NT2/D1 (cell line): ENCODE measurements around the gene SLC6A20.
A peak's percentile ranks its signal among the peaks of the same experiment; 100 is the strongest.

Source experiments
- DNase-seq: peaks from one replicate; pipeline ENCODE4 v3.0.0-alpha.2; 2011; ENCODE audit warnings: low read depth, low spot score
- H3K27me3 ChIP-seq: 2 replicates; pipeline ENCODE4 v1.6.0; 2011; ENCODE audit warnings: mild to moderate bottlenecking; ENCODE audit not compliant: insufficient read length, insufficient read depth
- H3K36me3 ChIP-seq: 2 replicates; pipeline ENCODE4 v1.6.1; 2011; ENCODE audit warnings: mild to moderate bottlenecking, low read length, mixed read lengths; ENCODE audit not compliant: insufficient read depth, insufficient read length
- H3K4me1 ChIP-seq: 2 replicates; pipeline ENCODE4 v1.5.1; 2011; ENCODE audit not compliant: insufficient read depth, insufficient read length
- H3K4me3 ChIP-seq: 2 replicates; pipeline ENCODE4 v1.5.1; 2011; ENCODE audit warnings: low read depth; ENCODE audit not compliant: insufficient read length
- H3K9ac ChIP-seq: 2 replicates; pipeline ENCODE4 v1.6.0; 2011; ENCODE audit warnings: low read depth; ENCODE audit not compliant: insufficient read length
- H3K9me3 ChIP-seq: 2 replicates; pipeline ENCODE4 v1.5.1; 2011; ENCODE audit warnings: mild to moderate bottlenecking, low read length; ENCODE audit not compliant: insufficient read depth
- SUZ12 ChIP-seq: IDR thresholded peaks from 2 replicates; pipeline ENCODE4 v1.6.1; 2011; ENCODE audit not compliant: insufficient read length, insufficient read depth; ENCODE audit errors: extremely low read depth
- YY1 ChIP-seq: IDR thresholded peaks from 2 replicates; pipeline ENCODE4 v1.6.1; 2011; ENCODE audit not compliant: insufficient read length, insufficient read depth
- ZNF274 ChIP-seq: IDR thresholded peaks from 2 replicates; pipeline ENCODE4 v1.6.1; 2011; ENCODE audit warnings: mild to moderate bottlenecking, low read depth, low read length

SLC6A20 gene

DNA sequence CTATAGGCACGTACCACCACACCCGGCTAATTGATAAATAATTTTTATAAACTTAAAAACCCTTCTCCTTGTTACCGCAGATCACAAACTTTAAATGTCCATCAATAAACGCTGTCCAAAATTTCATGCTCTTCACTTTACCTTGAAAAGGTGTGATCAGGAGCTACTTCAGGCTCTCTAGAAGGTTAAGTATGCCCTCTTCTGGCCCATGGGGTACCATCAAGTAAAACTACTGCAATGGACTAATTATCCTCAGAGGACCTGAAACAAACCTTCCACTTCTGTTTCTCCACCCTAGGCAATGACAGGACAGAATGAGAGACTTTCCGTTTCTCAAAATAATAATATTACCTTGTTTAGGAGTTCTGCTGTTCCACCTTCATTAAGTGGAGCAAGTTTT, 36.4 kb upstream of the SLC6A20 start:
- H3K27me3 ChIP-seq, result no peaks in the 10 kb centered on the region
- H3K4me1 ChIP-seq, result no peaks in the 10 kb centered on the region
- DNase-seq, result peak; percentile 42
- H3K9ac ChIP-seq, result no peak overlapping the region
- no peaks in the 10 kb centered on the region for H3K9me3 ChIP-seq
- TF ChIP-seq ZNF274 (no peak), SUZ12 (no peak), YY1 (no peak)
- no peak overlapping the region for H3K4me3 ChIP-seq
- peaks cover 38% of the 10 kb centered on the region for H3K36me3 ChIP-seq

DNA sequence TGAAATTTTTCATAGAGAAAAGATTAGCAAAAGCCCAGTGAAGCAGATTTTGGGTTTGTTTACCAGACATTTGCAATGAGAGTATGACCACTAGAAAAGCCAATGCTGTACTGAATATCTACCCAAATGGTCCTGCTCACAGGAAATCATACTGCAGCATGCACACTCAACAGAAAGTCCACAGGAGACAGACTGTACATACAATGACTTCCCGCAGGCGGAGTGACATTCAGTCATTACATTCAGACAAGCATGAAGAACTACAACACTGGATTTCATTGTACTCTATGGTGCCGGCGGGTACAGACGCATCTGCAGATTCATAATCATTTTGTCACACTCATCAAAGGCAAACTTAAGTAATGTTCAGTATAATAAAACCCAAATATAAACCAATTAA, 33.8 kb upstream of the SLC6A20 start:
- H3K4me3 ChIP-seq, result no peak overlapping the region
- H3K36me3 ChIP-seq, result peaks cover 48% of the 10 kb centered on the region
- no peaks in the 10 kb centered on the region for H3K4me1 ChIP-seq
- DNase-seq, result no peak
- no peak for TF ChIP-seq SUZ12
- no peak for TF ChIP-seq ZNF274
- TF ChIP-seq YY1, result no peak
- H3K27me3 ChIP-seq, result no peaks in the 10 kb centered on the region
- H3K9ac ChIP-seq, result no peak overlapping the region
- no peaks in the 10 kb centered on the region for H3K9me3 ChIP-seq

DNA sequence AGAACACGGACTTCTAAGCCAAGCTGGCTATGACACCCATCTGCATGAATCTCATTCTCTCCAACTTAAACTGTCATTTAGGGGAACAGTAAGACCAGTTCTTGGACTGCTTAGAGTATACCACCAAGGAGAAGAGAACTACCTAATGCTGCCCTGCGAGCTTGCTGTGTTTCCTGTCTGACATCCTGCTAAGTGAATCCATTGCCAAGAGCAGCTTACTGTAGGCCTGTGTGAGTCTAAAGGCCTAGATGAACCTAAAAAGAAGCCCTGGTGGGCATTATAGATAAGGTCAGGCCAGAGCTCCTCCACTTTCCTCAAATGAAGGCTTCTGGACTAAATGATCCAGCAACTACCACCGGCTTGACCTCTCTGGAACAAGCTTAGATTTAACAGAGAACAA, 30.6 kb upstream of the SLC6A20 start:
- Histone ChIP-seq H3K9ac (no peak overlapping the region), H3K4me1 (no peaks in the 10 kb centered on the region), H3K4me3 (no peak overlapping the region), H3K36me3 (peaks cover 40% of the 10 kb centered on the region), H3K27me3 (no peaks in the 10 kb centered on the region), H3K9me3 (no peaks in the 10 kb centered on the region)
- no peak for DNase-seq
- no peak for TF ChIP-seq SUZ12
- TF ChIP-seq YY1, result no peak
- TF ChIP-seq ZNF274, result no peak

DNA sequence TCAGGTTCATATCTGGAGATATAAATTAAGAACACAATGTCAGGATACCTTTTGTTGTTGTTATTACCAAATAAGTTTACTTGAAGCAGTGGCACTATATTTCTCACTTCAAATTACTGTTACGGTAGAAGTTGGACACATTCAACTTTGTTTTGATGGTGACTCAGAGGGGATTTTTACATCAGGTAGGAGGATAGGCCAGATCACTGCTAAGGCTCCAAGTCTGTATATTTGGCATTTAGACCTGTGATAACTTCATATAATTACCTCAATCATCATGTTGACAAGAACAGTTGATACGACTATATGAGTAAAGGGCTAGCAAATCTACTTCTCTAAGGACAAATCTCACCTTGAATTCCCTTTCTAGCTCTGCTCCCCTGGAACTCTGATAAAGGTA, 30.0 kb upstream of the SLC6A20 start:
- Histone ChIP-seq H3K4me1 (no peaks in the 10 kb centered on the region), H3K27me3 (no peaks in the 10 kb centered on the region), H3K36me3 (peaks cover 35% of the 10 kb centered on the region), H3K9ac (no peak overlapping the region), H3K9me3 (no peaks in the 10 kb centered on the region), H3K4me3 (no peak overlapping the region)
- DNase-seq, result no peak
- TF ChIP-seq ZNF274, result no peak
- TF ChIP-seq YY1, result no peak
- no peak for TF ChIP-seq SUZ12

DNA sequence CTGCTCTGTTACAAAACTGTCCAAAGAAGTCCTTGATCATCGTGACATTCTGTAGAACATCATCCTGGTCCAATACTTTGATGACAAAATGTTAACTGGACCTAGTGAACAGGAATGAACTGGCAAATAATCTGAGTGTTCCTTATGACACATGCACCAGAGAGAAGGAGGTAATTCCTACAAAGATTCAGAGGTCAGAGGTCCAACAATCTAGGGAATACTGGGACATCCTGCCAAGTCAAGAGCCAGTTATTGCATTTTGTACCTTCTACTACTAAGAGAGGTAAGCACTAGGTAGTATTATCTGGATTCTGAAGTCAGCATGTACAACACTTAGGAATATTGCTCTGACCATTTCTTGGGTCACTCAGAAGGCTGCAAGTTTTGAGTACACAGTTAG, 24.8 kb upstream of the SLC6A20 start:
- H3K9ac ChIP-seq, result no peak overlapping the region
- no peaks in the 10 kb centered on the region for H3K27me3 ChIP-seq
- H3K4me1 ChIP-seq, result no peaks in the 10 kb centered on the region
- no peak for DNase-seq
- TF ChIP-seq ZNF274, result no peak
- no peak for TF ChIP-seq YY1
- TF ChIP-seq SUZ12, result no peak
- no peak overlapping the region for H3K4me3 ChIP-seq
- H3K9me3 ChIP-seq, result peaks cover 7% of the 10 kb centered on the region; the same call in 1 of the 2 replicates
- peaks cover 6% of the 10 kb centered on the region for H3K36me3 ChIP-seq

DNA sequence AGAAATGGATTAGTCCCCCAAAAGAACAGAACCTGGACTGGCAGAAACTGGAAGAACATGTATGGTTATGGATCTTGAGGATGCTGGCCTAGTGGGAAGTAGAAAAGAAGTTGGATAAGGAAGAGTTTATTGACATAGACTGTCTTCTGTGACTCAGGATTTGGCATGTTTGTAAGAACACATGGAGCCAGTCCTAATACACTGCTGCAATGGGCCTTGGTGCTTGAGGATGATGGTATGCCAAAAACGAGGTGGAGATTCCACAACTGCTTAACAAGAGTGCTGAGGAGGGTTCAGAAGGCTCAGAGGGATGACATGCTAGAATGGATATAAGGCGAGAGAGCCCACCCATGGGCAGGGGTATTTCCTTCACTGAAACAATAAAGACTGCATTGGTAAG, 23.2 kb upstream of the SLC6A20 start:
- Histone ChIP-seq H3K9ac (no peak overlapping the region), H3K4me3 (no peak overlapping the region), H3K4me1 (peaks cover 2% of the 10 kb centered on the region), H3K9me3 (peaks cover 7% of the 10 kb centered on the region; the same call in 1 of the 2 replicates), H3K27me3 (no peaks in the 10 kb centered on the region), H3K36me3 (peaks cover 2% of the 10 kb centered on the region)
- no peak for DNase-seq
- TF ChIP-seq SUZ12 (no peak), YY1 (no peak), ZNF274 (no peak)

DNA sequence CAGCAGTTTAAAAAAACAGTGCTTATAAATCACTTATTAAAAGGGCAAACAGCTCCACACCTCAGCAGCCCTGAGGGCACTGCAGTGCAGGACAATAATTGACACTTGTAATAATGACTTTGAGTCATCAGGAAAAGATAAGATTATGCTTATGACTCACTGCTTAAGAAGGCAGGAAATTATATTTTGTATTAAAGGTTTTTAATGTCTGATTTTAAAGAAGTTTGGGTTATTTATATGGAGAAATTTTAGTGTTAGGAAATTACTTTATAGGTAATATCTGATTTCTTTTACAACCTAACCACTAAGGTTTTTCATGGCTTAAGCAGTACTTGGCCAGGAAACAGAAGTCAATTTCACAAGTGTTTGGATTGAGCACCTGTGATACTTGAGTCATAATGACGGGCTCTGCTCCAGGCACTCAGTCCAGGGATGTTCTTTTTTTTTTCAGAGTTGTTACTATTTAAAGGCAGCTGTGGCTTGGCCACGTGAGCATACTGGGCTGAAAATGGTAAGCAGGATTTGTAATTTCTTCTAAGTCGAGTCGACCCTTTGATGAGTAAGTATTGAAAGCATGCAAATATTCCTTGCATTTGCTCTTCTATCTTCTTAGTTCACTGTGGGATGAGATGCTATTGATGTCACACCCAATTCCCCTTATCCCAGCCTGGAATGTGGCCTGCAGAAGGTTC, 21.6 kb upstream of the SLC6A20 start:
- Histone ChIP-seq H3K9ac (no peak overlapping the region), H3K36me3 (no peaks in the 10 kb centered on the region), H3K4me1 (peaks cover 2% of the 10 kb centered on the region), H3K9me3 (peaks cover 7% of the 10 kb centered on the region; the same call in 1 of the 2 replicates), H3K27me3 (no peaks in the 10 kb centered on the region), H3K4me3 (no peak overlapping the region)
- no peak for DNase-seq
- TF ChIP-seq SUZ12 (no peak), YY1 (no peak), ZNF274 (no peak)
